Measurements from ENCODE around the gene STRIP1. TPM values are rescaled to one million over a fixed set of nuclear protein-coding genes. Genes with fewer than 3 reads are reported as not detected.

STRIP1 gene
- total RNA-seq, 2 experiments from 2014 or later, result 42.2 to 45.5 TPM

- Histone ChIP-seq H3K27ac (ENCODE audit: low read depth, low read length, poor library complexity, severe bottlenecking) (no peak overlapping the region), H4K20me1 (ENCODE audit: insufficient read depth, low read length) (no peaks in the 10 kb centered on the region), H3K36me3 (ENCODE audit: insufficient read depth, low read length) (peaks cover 99% of the 10 kb centered on the region), H3K9me2 (ENCODE audit: insufficient read depth, low read length) (no peaks in the 10 kb centered on the region), H3K4me1 (ENCODE audit: insufficient read depth, low read length, poor library complexity, severe bottlenecking) (no peaks in the 10 kb centered on the region), H2AFZ (ENCODE audit: low read length) (no peak overlapping the region), H3K4me3 (ENCODE audit: low read depth, low read length, poor library complexity, severe bottlenecking) (no peak overlapping the region), H3K9me3 (ENCODE audit: low read length) (no peaks in the 10 kb centered on the region), H3K79me2 (ENCODE audit: insufficient read depth, low read depth, low read length) (no peaks in the 10 kb centered on the region), H3K4me2 (ENCODE audit: low read length) (no peak overlapping the region)
- intact Hi-C loops (cut with micrococcal nuclease; ENCODE audit: unreplicated experiment), result no loop called here
- no peak for DNase-seq (ENCODE audit: low spot score)
- POLR2A ChIA-PET, result no interaction called here
- no TSS peak for BruUV-seq (replicated peaks)
- CTCF ChIA-PET (ENCODE audit: unreplicated experiment), result no interaction called here
- no peak for TF ChIP-seq EZH2phosphoT487 (IDR thresholded peaks at IDR 0.05; ENCODE audit: borderline replicate concordance, low read depth, low read length)
- no peak for TF ChIP-seq CTCF (conservative IDR thresholded peaks at IDR 0.05; ENCODE audit: low read length)
These were observed 16.3 kb downstream of the STRIP1 start for GRCh38 chr1:110050602-110051261.

GRCh38 chr1:110051262-110051648 lies 16.8 kb downstream of the STRIP1 start:
- ChIA-PET POLR2A (interaction anchor here (1.1 kb wide), 1 partner anchor 17 kb away, joined by 3 read pairs; the partner anchor contains the start of gene STRIP1), CTCF (ENCODE audit: unreplicated experiment) (no interaction called here)
- Histone ChIP-seq H3K4me1 (ENCODE audit: insufficient read depth, low read length, poor library complexity, severe bottlenecking) (no peaks in the 10 kb centered on the region), H4K20me1 (ENCODE audit: insufficient read depth, low read length) (no peaks in the 10 kb centered on the region), H2AFZ (ENCODE audit: low read length) (no peak overlapping the region), H3K9me3 (ENCODE audit: low read length) (no peaks in the 10 kb centered on the region), H3K4me3 (ENCODE audit: low read depth, low read length, poor library complexity, severe bottlenecking) (no peak overlapping the region), H3K4me2 (ENCODE audit: low read length) (no peak overlapping the region), H3K79me2 (ENCODE audit: insufficient read depth, low read depth, low read length) (no peaks in the 10 kb centered on the region), H3K9me2 (ENCODE audit: insufficient read depth, low read length) (no peaks in the 10 kb centered on the region), H3K27ac (ENCODE audit: low read depth, low read length, poor library complexity, severe bottlenecking) (no peak overlapping the region), H3K36me3 (ENCODE audit: insufficient read depth, low read length) (peaks cover 99% of the 10 kb centered on the region)
- intact Hi-C loops (cut with micrococcal nuclease; ENCODE audit: unreplicated experiment), result no loop called here
- no peak for TF ChIP-seq CTCF (conservative IDR thresholded peaks at IDR 0.05; ENCODE audit: low read length)
- no peak for TF ChIP-seq EZH2phosphoT487 (IDR thresholded peaks at IDR 0.05; ENCODE audit: borderline replicate concordance, low read depth, low read length)
- no TSS peak for BruUV-seq (replicated peaks)
- no peak for DNase-seq (ENCODE audit: low spot score)
